KOPT-K1 (cell line): ENCODE data around the gene MSH4.
"Not testable (repeated sequence)": the region's sequence is repeated elsewhere in the genome, so short reads cannot be mapped to it uniquely, and the experiment has no call there.

Experiments
- H3K27ac ChIP-seq: fragments of 200-600 bp; sonication (generic); 2 replicates; pipeline ENCODE4 v1.5.1; 2016; ENCODE audit warnings: antibody characterized with exemption, mild to moderate bottlenecking, low read depth, low read length; ENCODE audit not compliant: poor library complexity, severe bottlenecking
- H3K36me3 ChIP-seq: fragments of 200-600 bp; sonication (generic); 2 replicates; pipeline ENCODE4 v1.5.1; 2017; ENCODE audit warnings: antibody characterized with exemption, mild to moderate bottlenecking, low read length, moderate library complexity; ENCODE audit not compliant: insufficient read depth
- H3K9me3 ChIP-seq: fragments of 200-600 bp; sonication (generic); 2 replicates; pipeline ENCODE4 v1.5.1; 2017; ENCODE audit warnings: antibody characterized with exemption, low read length, mild to moderate bottlenecking; ENCODE audit not compliant: insufficient read depth, poor library complexity, severe bottlenecking

MSH4 gene

DNA sequence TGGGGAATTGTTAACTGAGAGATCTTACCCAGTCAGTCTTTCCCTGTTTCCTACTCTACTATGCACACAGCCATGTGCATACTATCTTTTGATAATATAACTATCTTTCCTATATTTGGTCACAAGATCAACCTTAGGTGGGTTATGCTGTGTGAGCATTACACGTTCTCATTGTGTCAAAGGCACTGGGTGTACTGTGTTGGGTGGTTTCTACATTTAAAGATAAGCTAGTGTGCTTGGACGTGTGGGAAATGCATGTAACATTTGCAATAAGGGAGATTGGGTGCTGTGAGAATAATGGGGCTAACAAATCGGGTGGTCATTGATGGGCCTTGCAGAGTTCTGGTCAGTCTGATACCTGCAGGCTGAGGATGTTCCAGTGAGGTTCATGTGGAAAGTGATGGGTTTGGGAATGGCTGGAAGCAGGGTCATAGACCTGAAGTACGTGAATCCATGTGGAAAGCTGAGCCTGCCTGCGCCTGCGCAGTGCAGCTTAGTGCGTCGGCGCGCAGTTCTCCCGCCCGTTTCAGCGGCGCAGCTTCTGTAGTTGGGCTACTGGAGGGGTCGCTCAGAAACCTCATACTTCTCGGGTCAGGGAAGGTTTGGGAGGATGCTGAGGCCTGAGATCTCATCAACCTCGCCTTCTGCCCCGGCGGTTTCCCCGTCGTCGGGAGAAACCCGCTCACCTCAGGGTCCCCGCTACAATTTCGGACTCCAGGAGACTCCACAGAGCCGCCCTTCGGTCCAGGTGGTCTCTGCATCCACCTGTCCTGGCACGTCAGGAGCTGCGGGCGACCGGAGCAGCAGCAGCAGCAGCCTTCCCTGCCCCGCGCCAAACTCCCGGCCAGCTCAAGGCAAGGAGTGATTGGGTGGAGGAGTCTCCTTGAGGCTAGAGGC, at the start of gene MSH4:
TSS of gene MSH4 (plus strand) at position 507 of the 897 bp plus-strand sequence. CDS start at position 611, 104 bp downstream.
- no peak within 1 kb of the TSS for H3K27ac ChIP-seq
- peaks cover 75% of the 10 kb centered on the region for H3K36me3 ChIP-seq
- H3K9me3 ChIP-seq = no peaks in the 10 kb centered on the region

DNA sequence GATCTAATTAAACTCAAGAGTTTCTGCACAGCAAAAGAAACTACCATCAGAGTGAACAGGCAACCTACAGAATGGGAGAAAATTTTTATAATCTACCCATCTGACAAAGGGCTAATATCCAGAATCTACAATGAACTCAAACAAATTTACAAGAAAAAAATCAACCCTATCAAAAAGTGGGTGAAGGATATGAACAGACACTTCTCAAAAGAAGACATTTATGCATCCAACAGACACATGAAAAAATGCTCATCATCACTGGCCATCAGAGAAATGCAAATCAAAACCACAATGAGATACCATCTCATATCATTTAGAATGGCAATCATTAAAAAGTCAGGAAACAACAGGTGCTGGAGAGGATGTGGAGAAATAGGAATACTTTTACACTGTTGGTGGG, 39.5 kb upstream of the MSH4 start:
- H3K9me3 ChIP-seq = peaks cover 33% of the 10 kb centered on the region
- peaks cover 72% of the 10 kb centered on the region for H3K36me3 ChIP-seq
- not testable (repeated sequence) for H3K27ac ChIP-seq

- H3K36me3 ChIP-seq = peaks cover 72% of the 10 kb centered on the region
- peaks cover 33% of the 10 kb centered on the region for H3K9me3 ChIP-seq
- not testable (repeated sequence) for H3K27ac ChIP-seq
These were observed 38.1 kb upstream of the MSH4 start for GRCh38 chr1:75758543-75758942.

DNA sequence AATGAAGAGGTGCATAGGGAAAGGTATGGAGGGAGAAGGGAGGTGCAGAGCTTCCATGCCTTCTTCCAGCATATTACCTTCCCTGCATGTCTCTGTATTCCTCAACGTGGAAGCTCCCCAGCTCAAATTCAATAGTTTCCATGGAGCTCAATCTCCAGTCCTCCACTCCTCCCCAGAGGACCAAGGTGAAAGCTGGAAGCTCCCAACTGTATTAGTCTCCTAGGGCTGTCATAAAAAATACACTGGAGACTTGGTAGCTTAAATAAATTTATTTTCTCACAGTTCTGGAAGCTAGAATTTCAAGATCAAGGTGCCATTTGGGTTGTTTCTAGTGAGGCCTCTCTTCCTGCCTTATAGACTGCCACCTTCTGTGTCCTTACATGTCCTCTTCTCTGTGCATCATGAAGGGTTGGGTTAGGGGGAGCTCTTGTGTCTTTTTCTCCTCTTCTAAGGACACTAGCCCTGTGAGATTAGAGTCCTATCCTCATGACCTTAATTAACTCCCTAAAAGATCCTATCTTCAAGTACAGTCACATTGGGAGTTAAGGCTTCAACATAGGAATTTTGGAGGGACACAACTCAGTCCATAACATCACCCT, 32.5 kb upstream of the MSH4 start:
- no peak overlapping the region for H3K27ac ChIP-seq

GRCh38 chr1:75765697-75766355, 30.9 kb upstream of the MSH4 start:
- H3K36me3 ChIP-seq = peaks cover 35% of the 10 kb centered on the region
- no peaks in the 10 kb centered on the region for H3K9me3 ChIP-seq
- no peak overlapping the region for H3K27ac ChIP-seq

More for the DNA sequence above, 32.5 kb upstream of the MSH4 start:
- Histone ChIP-seq H3K36me3 (peaks cover 36% of the 10 kb centered on the region), H3K9me3 (no peaks in the 10 kb centered on the region)

DNA sequence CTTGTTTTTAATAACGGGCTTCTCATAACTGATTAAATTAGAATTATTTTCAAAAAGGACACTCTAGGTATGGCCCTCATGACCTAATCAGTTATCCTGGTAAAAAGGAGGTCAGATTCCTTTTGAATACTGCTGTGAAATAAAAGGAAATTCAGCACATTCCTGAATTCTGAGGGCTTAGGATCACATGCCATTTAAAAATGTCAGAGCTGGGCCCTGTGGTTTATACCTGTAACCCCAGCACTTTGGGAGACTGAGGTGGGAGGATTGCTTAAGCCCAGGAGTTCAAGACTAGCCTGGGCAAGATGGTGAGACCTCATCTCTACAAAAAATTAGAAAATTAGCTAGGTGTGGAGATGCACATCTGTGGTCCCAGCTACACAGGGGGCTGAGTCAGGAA, 28.7 kb upstream of the MSH4 start:
- Histone ChIP-seq H3K36me3 (peaks cover 15% of the 10 kb centered on the region), H3K27ac (no peak overlapping the region), H3K9me3 (no peaks in the 10 kb centered on the region)

DNA sequence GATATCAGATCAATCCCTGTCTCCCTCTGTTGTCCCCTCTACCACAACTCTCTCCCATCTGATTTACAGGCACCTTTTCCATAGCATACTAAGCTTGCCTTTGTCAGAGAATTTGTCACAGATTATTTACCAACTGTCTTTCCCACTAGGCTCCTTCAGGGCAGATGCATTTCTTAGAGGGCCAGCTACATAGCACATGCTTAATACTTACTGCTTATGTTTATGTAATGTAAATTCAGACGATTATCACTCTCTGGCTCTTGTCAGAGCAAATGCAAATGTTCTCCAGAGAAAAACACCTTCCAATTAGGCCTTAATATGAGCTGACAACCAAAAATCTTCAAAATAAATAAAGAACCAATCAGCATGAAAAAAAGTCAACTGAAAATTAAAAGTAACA, 25.9 kb upstream of the MSH4 start:
- Histone ChIP-seq H3K36me3 (no peaks in the 10 kb centered on the region), H3K27ac (no peak overlapping the region), H3K9me3 (no peaks in the 10 kb centered on the region)

GRCh38 chr1:75771978-75772377, 24.7 kb upstream of the MSH4 start:
- Histone ChIP-seq H3K27ac (no peak overlapping the region), H3K9me3 (no peaks in the 10 kb centered on the region), H3K36me3 (no peaks in the 10 kb centered on the region)

GRCh38 chr1:75777812-75778211, 18.9 kb upstream of the MSH4 start:
- H3K9me3 ChIP-seq, H3K27ac ChIP-seq, H3K36me3 ChIP-seq: not testable (repeated sequence)

- not testable (repeated sequence) for H3K36me3 ChIP-seq, H3K27ac ChIP-seq, H3K9me3 ChIP-seq
These were observed 18.0 kb upstream of the MSH4 start for GRCh38 chr1:75778694-75779093.

GRCh38 chr1:75780183-75780582, 16.5 kb upstream of the MSH4 start:
- H3K36me3 ChIP-seq, H3K9me3 ChIP-seq, H3K27ac ChIP-seq: not testable (repeated sequence)

- Histone ChIP-seq H3K27ac (peak overlapping the region; percentile 96), H3K36me3 (peaks cover 20% of the 10 kb centered on the region)
- H3K9me3 ChIP-seq = not testable (repeated sequence)
These were observed 12.8 kb upstream of the MSH4 start for GRCh38 chr1:75783920-75784319.

- no peaks in the 10 kb centered on the region for H3K9me3 ChIP-seq
- H3K27ac ChIP-seq = peak overlapping the region; percentile 96
- H3K36me3 ChIP-seq = peaks cover 36% of the 10 kb centered on the region
These were observed 11.2 kb upstream of the MSH4 start for GRCh38 chr1:75785320-75785982.

GRCh38 chr1:75785983-75786853, 10.5 kb upstream of the MSH4 start, which contains the start of gene RABGGTB:
TSS of gene RABGGTB (plus strand) at chr1:75786256. CDS start at chr1:75786272, 16 bp downstream.
- peaks cover 43% of the 10 kb centered on the region for H3K36me3 ChIP-seq
- H3K27ac ChIP-seq = peak within 1 kb of the TSS; percentile 96
- H3K9me3 ChIP-seq = no peaks in the 10 kb centered on the region
